Neural cell (in vitro differentiated cells): Measurements from ENCODE around the gene SSUH2. TPM values are rescaled to one million over a fixed set of nuclear protein-coding genes. Genes with fewer than 3 reads are reported as not detected.

Source experiments
- H2AFZ ChIP-seq: fragments of 200-600, 300-800 bp; sonication (generic), shearing (Covaris generic); 2 replicates; pipeline ENCODE4 v1.6.0; 2014; ENCODE audit warnings: low read depth, mild to moderate bottlenecking, antibody characterized with exemption, low read length, moderate library complexity
- H3F3A ChIP-seq: fragments of 200-600 bp; shearing (Covaris generic); 2 replicates; pipeline ENCODE4 v1.6.1; 2016; ENCODE audit warnings: mild to moderate bottlenecking, moderate library complexity, mixed read lengths, antibody characterized with exemption, low read length; ENCODE audit not compliant: insufficient read depth, poor library complexity, severe bottlenecking
- H3K27ac ChIP-seq: fragments of 200-600, 300-800 bp; sonication (generic), shearing (Covaris generic); 2 replicates; pipeline ENCODE4 v1.5.1; 2014; ENCODE audit warnings: mild to moderate bottlenecking, low read length, moderate library complexity
- H3K27me3 ChIP-seq: fragments of 300-800, 200-600 bp; sonication (generic), shearing (Covaris generic); 2 replicates; pipeline ENCODE4 v1.6.0; 2014; ENCODE audit warnings: mild to moderate bottlenecking, low read depth, low read length, moderate library complexity; ENCODE audit not compliant: insufficient read depth
- H3K36me3 ChIP-seq: fragments of 300-800, 200-600 bp; sonication (generic), shearing (Covaris generic); 2 replicates; pipeline ENCODE4 v1.5.1; 2014; ENCODE audit warnings: mild to moderate bottlenecking, antibody characterized with exemption, low read length, moderate library complexity; ENCODE audit not compliant: insufficient read depth
- H3K4me2 ChIP-seq: fragments of 300-800, 200-600 bp; sonication (generic), shearing (Covaris generic); 2 replicates; pipeline ENCODE4 v1.6.0; 2014; ENCODE audit warnings: mild to moderate bottlenecking, low read length
- H3K4me3 ChIP-seq: fragments of 300-800, 200-600 bp; sonication (generic), shearing (Covaris generic); 2 replicates; pipeline ENCODE4 v1.5.1; 2014; ENCODE audit warnings: mild to moderate bottlenecking, low read length, moderate library complexity
- H3K79me2 ChIP-seq: fragments of 200-600 bp; shearing (Covaris generic); replicated peaks from 2 replicates; pipeline ENCODE4 v1.6.0; 2014; ENCODE audit warnings: mild to moderate bottlenecking, low read length, moderate library complexity; ENCODE audit not compliant: insufficient read depth
- H3K9ac ChIP-seq: fragments of 300-800, 200-600 bp; sonication (generic), shearing (Covaris generic); 2 replicates; pipeline ENCODE4 v1.6.1; 2016; ENCODE audit warnings: mild to moderate bottlenecking, low read length, mixed read lengths
- H3K9me2 ChIP-seq: fragments of 200-600 bp; shearing (Covaris generic); 2 replicates; pipeline ENCODE4 v1.6.1; 2016; ENCODE audit warnings: mild to moderate bottlenecking, low read length, mixed read lengths; ENCODE audit not compliant: insufficient read depth
- H3K9me3 ChIP-seq: fragments of 200-600, 300-800 bp; sonication (generic), shearing (Covaris generic); 2 replicates; pipeline ENCODE4 v1.6.1; 2016; ENCODE audit warnings: mild to moderate bottlenecking, mixed run types, low read length, moderate library complexity, mixed read lengths
- H4K20me1 ChIP-seq: fragments of 200-600 bp; shearing (Covaris generic); 2 replicates; pipeline ENCODE4 v1.6.1; 2016; ENCODE audit warnings: mild to moderate bottlenecking, mixed run types; ENCODE audit not compliant: insufficient read depth
- EP300 ChIP-seq: fragments of 450-650 bp; conservative IDR thresholded peaks from 2 replicates; pipeline ENCODE4 v1.6.1; 2014; ENCODE audit warnings: antibody characterized with exemption, mild to moderate bottlenecking, moderate library complexity; ENCODE audit not compliant: poor library complexity, severe bottlenecking
- EZH2 ChIP-seq: fragments of 200-600, 300-800 bp; shearing (Covaris generic), sonication (generic); IDR thresholded peaks from 2 replicates; pipeline ENCODE4 v1.6.1; 2014; ENCODE audit warnings: antibody characterized with exemption, low read length, borderline replicate concordance, mild to moderate bottlenecking; ENCODE audit not compliant: insufficient read depth, poor library complexity, severe bottlenecking
- MXI1 ChIP-seq: fragments of 450-650 bp; conservative IDR thresholded peaks from 2 replicates; pipeline ENCODE4 v1.6.1; 2014; ENCODE audit warnings: antibody characterized with exemption, mild to moderate bottlenecking; ENCODE audit not compliant: poor library complexity, severe bottlenecking
- POLR2AphosphoS5 ChIP-seq: IDR thresholded peaks from 2 replicates; pipeline ENCODE4 v1.6.1; 2012
- RAD21 ChIP-seq: fragments of 450-650 bp; conservative IDR thresholded peaks from 2 replicates; pipeline ENCODE4 v1.6.1; 2014; ENCODE audit warnings: antibody characterized with exemption, mild to moderate bottlenecking, moderate library complexity
- SMC3 ChIP-seq: fragments of 450-650 bp; conservative IDR thresholded peaks from 2 replicates; pipeline ENCODE4 v1.6.1; 2014; ENCODE audit warnings: antibody characterized with exemption, mild to moderate bottlenecking, moderate library complexity; ENCODE audit not compliant: poor library complexity
- TAF1 ChIP-seq: IDR thresholded peaks from 2 replicates; pipeline ENCODE4 v1.6.1; 2012; ENCODE audit warnings: low read depth
- polyA plus RNA-seq: library from polyadenylated mRNA; depleted of rRNA; stranded (reverse); fragments of >200 nt; gene quantifications from 2 replicates; pipeline ENCODE4 v1.2.3, GENCODE V29; 2014
- TF ChIP-seq, protein P1 (sequence below): fragments of 450-650 bp; IDR thresholded peaks from 2 replicates; pipeline ENCODE4 v1.5.1; 2014; ENCODE audit warnings: antibody characterized with exemption, mild to moderate bottlenecking, moderate library complexity; ENCODE audit not compliant: poor library complexity, severe bottlenecking
- TF ChIP-seq, protein P2 (sequence below): IDR thresholded peaks from 2 replicates; pipeline ENCODE4 v1.6.1; 2012; ENCODE audit warnings: borderline replicate concordance

SSUH2 gene
- polyA plus RNA-seq, 1 donor from 2014 or later = 0.88 TPM

DNA sequence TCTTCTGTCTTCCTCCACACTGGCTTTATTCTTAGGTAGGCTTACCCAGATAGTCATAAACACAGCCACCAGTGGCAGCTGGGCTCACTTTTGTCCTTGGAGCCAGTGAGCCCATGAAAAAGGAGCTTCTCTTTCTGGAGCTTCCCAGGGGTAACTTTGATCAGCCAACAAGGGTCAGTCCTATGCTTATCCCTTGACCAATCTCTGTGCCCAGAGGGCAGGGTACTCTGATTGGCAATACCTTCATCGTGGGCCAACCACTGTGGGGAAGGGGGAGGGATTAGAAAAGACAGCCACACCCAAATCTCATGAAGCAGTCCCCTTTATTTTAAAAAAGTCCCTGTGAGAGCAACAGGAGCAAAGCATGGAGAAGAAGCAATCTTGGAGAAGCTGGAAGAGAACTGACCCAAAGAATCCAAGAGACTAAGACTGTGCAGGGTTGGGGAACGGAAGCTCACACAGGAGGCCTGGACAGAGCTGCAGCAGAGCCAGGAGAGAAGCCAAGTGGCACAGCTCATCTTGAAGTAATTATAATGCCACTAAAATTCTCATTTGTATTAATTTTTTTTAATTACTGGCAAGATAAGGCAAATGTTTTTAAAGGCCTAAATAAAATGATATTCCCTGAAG lies 70.4 kb downstream of the SSUH2 start:
- H3K36me3 ChIP-seq = no peaks in the 10 kb centered on the region

DNA sequence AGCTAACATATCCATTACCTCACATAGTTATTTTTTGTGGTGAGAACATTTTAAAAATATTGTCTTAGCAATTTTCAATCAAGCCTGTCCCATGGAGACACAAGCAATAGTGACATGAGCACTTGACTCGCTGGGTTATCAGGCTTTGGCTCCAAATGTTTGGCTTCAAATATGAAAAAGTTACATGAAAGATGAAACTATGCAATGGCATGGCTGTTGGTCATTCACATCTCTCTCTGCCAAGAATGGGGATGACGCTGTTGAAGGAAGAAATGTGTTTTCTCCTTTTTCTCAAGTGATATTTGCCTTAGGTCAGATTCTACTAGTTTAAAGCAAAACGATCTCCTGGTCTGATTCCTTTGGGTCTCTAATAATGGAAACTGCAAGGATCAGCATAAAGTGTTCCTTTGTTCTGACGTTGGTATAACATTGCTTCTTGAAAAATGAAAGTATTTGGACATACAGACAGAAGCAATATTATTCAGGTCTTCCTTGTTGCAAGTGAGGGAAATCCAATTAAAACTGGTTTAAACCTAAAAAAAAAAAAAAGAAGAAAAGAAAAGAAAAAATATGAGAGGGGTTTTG lies 71.2 kb downstream of the SSUH2 start:
- Histone ChIP-seq H3K9me2 (no peaks in the 10 kb centered on the region), H3K79me2 (no peaks in the 10 kb centered on the region), H3K4me3 (no peak overlapping the region), H2AFZ (no peak overlapping the region), H3K27ac (no peak overlapping the region), H3F3A (no peaks in the 10 kb centered on the region), H3K9ac (no peak overlapping the region), H3K9me3 (no peaks in the 10 kb centered on the region), H4K20me1 (no peaks in the 10 kb centered on the region), H3K27me3 (no peaks in the 10 kb centered on the region), H3K4me2 (no peak overlapping the region), H3K36me3 (no peaks in the 10 kb centered on the region)
- TF ChIP-seq SMC3 = no peak
- TF ChIP-seq, protein P1, sequence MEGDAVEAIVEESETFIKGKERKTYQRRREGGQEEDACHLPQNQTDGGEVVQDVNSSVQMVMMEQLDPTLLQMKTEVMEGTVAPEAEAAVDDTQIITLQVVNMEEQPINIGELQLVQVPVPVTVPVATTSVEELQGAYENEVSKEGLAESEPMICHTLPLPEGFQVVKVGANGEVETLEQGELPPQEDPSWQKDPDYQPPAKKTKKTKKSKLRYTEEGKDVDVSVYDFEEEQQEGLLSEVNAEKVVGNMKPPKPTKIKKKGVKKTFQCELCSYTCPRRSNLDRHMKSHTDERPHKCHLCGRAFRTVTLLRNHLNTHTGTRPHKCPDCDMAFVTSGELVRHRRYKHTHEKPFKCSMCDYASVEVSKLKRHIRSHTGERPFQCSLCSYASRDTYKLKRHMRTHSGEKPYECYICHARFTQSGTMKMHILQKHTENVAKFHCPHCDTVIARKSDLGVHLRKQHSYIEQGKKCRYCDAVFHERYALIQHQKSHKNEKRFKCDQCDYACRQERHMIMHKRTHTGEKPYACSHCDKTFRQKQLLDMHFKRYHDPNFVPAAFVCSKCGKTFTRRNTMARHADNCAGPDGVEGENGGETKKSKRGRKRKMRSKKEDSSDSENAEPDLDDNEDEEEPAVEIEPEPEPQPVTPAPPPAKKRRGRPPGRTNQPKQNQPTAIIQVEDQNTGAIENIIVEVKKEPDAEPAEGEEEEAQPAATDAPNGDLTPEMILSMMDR = no peak
- no peak for TF ChIP-seq MXI1
- no peak for TF ChIP-seq EZH2
- no peak for TF ChIP-seq TAF1
- TF ChIP-seq, protein P2, sequence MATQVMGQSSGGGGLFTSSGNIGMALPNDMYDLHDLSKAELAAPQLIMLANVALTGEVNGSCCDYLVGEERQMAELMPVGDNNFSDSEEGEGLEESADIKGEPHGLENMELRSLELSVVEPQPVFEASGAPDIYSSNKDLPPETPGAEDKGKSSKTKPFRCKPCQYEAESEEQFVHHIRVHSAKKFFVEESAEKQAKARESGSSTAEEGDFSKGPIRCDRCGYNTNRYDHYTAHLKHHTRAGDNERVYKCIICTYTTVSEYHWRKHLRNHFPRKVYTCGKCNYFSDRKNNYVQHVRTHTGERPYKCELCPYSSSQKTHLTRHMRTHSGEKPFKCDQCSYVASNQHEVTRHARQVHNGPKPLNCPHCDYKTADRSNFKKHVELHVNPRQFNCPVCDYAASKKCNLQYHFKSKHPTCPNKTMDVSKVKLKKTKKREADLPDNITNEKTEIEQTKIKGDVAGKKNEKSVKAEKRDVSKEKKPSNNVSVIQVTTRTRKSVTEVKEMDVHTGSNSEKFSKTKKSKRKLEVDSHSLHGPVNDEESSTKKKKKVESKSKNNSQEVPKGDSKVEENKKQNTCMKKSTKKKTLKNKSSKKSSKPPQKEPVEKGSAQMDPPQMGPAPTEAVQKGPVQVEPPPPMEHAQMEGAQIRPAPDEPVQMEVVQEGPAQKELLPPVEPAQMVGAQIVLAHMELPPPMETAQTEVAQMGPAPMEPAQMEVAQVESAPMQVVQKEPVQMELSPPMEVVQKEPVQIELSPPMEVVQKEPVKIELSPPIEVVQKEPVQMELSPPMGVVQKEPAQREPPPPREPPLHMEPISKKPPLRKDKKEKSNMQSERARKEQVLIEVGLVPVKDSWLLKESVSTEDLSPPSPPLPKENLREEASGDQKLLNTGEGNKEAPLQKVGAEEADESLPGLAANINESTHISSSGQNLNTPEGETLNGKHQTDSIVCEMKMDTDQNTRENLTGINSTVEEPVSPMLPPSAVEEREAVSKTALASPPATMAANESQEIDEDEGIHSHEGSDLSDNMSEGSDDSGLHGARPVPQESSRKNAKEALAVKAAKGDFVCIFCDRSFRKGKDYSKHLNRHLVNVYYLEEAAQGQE = no peak
- TF ChIP-seq POLR2AphosphoS5 = no peak
- no peak for TF ChIP-seq EP300
- no peak for TF ChIP-seq RAD21

More for the DNA sequence above, 70.4 kb downstream of the SSUH2 start:
- no peak overlapping the region for H3K4me2 ChIP-seq
- H3K4me3 ChIP-seq = no peak overlapping the region
- H4K20me1 ChIP-seq = no peaks in the 10 kb centered on the region
- H3K79me2 ChIP-seq = no peaks in the 10 kb centered on the region
- no peak overlapping the region for H2AFZ ChIP-seq
- H3K27me3 ChIP-seq = no peaks in the 10 kb centered on the region
- no peaks in the 10 kb centered on the region for H3K9me3 ChIP-seq
- TF ChIP-seq EZH2 (no peak), POLR2AphosphoS5 (no peak), TAF1 (no peak)
- TF ChIP-seq, protein P1 = no peak
- H3K27ac ChIP-seq = no peak overlapping the region
- H3K9ac ChIP-seq = no peak overlapping the region
- H3F3A ChIP-seq = no peaks in the 10 kb centered on the region
- H3K9me2 ChIP-seq = no peaks in the 10 kb centered on the region
